Esophagus muscularis mucosa (tissue), 3 donors: Measurements from ENCODE around the gene MAPK1IP1L.

Source experiments
- POLR2A ChIP-seq: fragments of 450-650 bp; IDR thresholded peaks from one replicate; pipeline ENCODE4 v1.6.1; 2017; ENCODE audit warnings: antibody characterized with exemption, moderate library complexity, mild to moderate bottlenecking, low read depth
- TF ChIP-seq, protein P1 (sequence below), 3 experiments: fragments of 200-600 bp in 2 of 3; fragments of 450-650 bp in 1 of 3; sonication (generic) in 2 of 3; IDR thresholded peaks; one replicate each; pipeline ENCODE4 v1.5.1; 2017 to 2019; ENCODE audit warnings: antibody characterized with exemption in 3 of 3, mild to moderate bottlenecking in 2 of 3, moderate library complexity in 1 of 3

DNA sequence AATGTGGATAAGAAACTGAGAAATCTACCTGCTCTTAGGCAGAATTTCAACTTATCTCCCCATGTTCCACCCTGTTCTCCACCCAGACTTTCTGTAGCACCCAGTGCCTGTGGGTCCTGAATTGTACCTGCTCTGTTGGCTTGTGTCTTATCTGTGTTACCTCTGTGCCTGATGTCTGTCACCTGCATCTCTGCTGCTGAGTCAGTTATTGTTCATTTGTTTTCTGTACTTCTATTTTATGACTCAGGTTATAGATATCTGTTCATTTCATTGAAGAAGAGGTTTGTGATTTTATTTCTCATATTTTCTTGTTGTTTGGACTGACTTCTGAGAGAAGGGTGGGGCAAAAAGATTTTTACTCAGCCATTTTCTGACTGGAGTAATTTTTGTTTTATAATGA lies 12.7 kb upstream of the MAPK1IP1L start:
- TF ChIP-seq, protein P1, sequence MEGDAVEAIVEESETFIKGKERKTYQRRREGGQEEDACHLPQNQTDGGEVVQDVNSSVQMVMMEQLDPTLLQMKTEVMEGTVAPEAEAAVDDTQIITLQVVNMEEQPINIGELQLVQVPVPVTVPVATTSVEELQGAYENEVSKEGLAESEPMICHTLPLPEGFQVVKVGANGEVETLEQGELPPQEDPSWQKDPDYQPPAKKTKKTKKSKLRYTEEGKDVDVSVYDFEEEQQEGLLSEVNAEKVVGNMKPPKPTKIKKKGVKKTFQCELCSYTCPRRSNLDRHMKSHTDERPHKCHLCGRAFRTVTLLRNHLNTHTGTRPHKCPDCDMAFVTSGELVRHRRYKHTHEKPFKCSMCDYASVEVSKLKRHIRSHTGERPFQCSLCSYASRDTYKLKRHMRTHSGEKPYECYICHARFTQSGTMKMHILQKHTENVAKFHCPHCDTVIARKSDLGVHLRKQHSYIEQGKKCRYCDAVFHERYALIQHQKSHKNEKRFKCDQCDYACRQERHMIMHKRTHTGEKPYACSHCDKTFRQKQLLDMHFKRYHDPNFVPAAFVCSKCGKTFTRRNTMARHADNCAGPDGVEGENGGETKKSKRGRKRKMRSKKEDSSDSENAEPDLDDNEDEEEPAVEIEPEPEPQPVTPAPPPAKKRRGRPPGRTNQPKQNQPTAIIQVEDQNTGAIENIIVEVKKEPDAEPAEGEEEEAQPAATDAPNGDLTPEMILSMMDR (IDR thresholded peaks at IDR 0.05), result no peak
- no peak for TF ChIP-seq POLR2A
